PC-9 (cell line): Measurements from ENCODE around the gene CDHR5. TPM values are rescaled to one million over a fixed set of nuclear protein-coding genes. Genes with fewer than 3 reads are reported as not detected.

Experiments used
- Bru-seq: library from RNA; stranded (reverse); fragments of 400-500 nt; gene quantifications from one replicate; lab custom pipeline; 2021; lab: Mats Ljungman, UMichigan
- BruChase-seq, 2 experiments: library from RNA; stranded (reverse); fragments of 400-500 nt; gene quantifications; one replicate each; lab custom pipeline; 2021; lab: Mats Ljungman, UMichigan
- BruUV-seq: library from RNA; stranded (reverse); fragments of 400-500 nt; replicated peaks from 2 replicates; lab custom pipeline; 2021; lab: Mats Ljungman, UMichigan
- CTCF ChIA-PET: fragments of 300-600 bp; sonication (Branson Sonifier 250); formaldehyde crosslinking; loops from one replicate; lab custom pipeline; 2022; ENCODE audit warnings: antibody characterized with exemption; lab: Charles Lee
- POLR2A ChIA-PET: fragments of 300-600 bp; sonication (Branson Sonifier 250); formaldehyde crosslinking; loops from one replicate; lab custom pipeline; 2022; ENCODE audit warnings: antibody characterized with exemption; ENCODE audit not compliant: unreplicated experiment; lab: Charles Lee
- DNase-seq, 2 experiments: peaks; one replicate each; pipeline versions ENCODE4 v3.0.0 to v3.0.0-alpha.2; 2015 to 2022; ENCODE audit warnings: mixed read lengths in 1 of 2
- H2AFZ ChIP-seq: fragments of 200-600 bp; sonication (generic); 2 replicates; pipeline ENCODE4 v1.8.1; 2017; ENCODE audit warnings: antibody characterized with exemption
- H3F3A ChIP-seq: fragments of 200-600 bp; sonication (generic); 2 replicates; pipeline ENCODE4 v1.8.1; 2017; ENCODE audit warnings: antibody characterized with exemption, mild to moderate bottlenecking, low read depth; ENCODE audit not compliant: insufficient read depth
- H3K27ac ChIP-seq: fragments of 200-600 bp; sonication (generic); 2 replicates; pipeline ENCODE4 v1.6.1; 2016; ENCODE audit warnings: mixed run types
- H3K27me3 ChIP-seq: fragments of 200-600 bp; sonication (generic); 2 replicates; pipeline ENCODE4 v1.6.1; 2016; ENCODE audit warnings: low read depth, mixed run types; ENCODE audit not compliant: insufficient read depth
- H3K36me3 ChIP-seq: fragments of 200-600 bp; sonication (generic); 2 replicates; pipeline ENCODE4 v1.6.1; 2016; ENCODE audit warnings: low read depth, mixed run types
- H3K4me1 ChIP-seq: fragments of 200-600 bp; sonication (generic); replicated peaks from 2 replicates; pipeline ENCODE4 v1.6.1; 2016; ENCODE audit warnings: mixed run types; ENCODE audit not compliant: insufficient read depth
- H3K4me2 ChIP-seq: fragments of 200-600 bp; sonication (generic); 2 replicates; pipeline ENCODE4 v1.6.1; 2017; ENCODE audit warnings: mixed run types
- H3K4me3 ChIP-seq: fragments of 200-600 bp; sonication (generic); 2 replicates; pipeline ENCODE4 v1.6.1; 2016; ENCODE audit warnings: mixed run types
- H3K79me2 ChIP-seq: fragments of 200-600 bp; sonication (generic); 2 replicates; pipeline ENCODE4 v1.6.1; 2017; ENCODE audit warnings: low read depth, mixed run types
- H3K9me2 ChIP-seq: fragments of 200-600 bp; sonication (generic); 2 replicates; pipeline ENCODE4 v1.8.1; 2017; ENCODE audit warnings: mild to moderate bottlenecking; ENCODE audit not compliant: insufficient read depth
- H3K9me3 ChIP-seq: fragments of 200-600 bp; sonication (generic); 2 replicates; pipeline ENCODE4 v1.8.1; 2016; ENCODE audit warnings: low read depth; ENCODE audit not compliant: insufficient read depth
- H4K20me1 ChIP-seq: fragments of 200-600 bp; sonication (generic); 2 replicates; pipeline ENCODE4 v1.8.1; 2017; ENCODE audit not compliant: insufficient read depth
- EZH2 ChIP-seq: fragments of 200-600 bp; sonication (generic); IDR thresholded peaks from 2 replicates; pipeline ENCODE4 v1.8.0; 2017; ENCODE audit warnings: antibody characterized with exemption, low read depth
- intact Hi-C: fragments of 100-400 bp; cut with micrococcal nuclease; formaldehyde crosslinking; loops from one replicate; pipeline ENCODE4 v1.10.0; 2022; ENCODE audit not compliant: unreplicated experiment
- long read RNA-seq: library from polyadenylated mRNA; stranded (forward); transcript quantifications from one replicate; pipeline ENCODE4 v2.0.0, GENCODE V29; 2022
- total RNA-seq: library from RNA; stranded (reverse); gene quantifications from 2 replicates; pipeline ENCODE4 v1.2.3, GENCODE V29; 2021
- TF ChIP-seq, protein P1 (sequence below): fragments of 200-600 bp; sonication (generic); conservative IDR thresholded peaks from 2 replicates; pipeline ENCODE4 v1.6.1; 2017; ENCODE audit warnings: mixed run types, antibody characterized with exemption, mild to moderate bottlenecking, moderate library complexity

CDHR5 gene, protein sequence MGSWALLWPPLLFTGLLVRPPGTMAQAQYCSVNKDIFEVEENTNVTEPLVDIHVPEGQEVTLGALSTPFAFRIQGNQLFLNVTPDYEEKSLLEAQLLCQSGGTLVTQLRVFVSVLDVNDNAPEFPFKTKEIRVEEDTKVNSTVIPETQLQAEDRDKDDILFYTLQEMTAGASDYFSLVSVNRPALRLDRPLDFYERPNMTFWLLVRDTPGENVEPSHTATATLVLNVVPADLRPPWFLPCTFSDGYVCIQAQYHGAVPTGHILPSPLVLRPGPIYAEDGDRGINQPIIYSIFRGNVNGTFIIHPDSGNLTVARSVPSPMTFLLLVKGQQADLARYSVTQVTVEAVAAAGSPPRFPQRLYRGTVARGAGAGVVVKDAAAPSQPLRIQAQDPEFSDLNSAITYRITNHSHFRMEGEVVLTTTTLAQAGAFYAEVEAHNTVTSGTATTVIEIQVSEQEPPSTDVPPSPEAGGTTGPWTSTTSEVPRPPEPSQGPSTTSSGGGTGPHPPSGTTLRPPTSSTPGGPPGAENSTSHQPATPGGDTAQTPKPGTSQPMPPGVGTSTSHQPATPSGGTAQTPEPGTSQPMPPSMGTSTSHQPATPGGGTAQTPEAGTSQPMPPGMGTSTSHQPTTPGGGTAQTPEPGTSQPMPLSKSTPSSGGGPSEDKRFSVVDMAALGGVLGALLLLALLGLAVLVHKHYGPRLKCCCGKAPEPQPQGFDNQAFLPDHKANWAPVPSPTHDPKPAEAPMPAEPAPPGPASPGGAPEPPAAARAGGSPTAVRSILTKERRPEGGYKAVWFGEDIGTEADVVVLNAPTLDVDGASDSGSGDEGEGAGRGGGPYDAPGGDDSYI
- total RNA-seq (not detected in 2 replicates), Bru-seq, nascent RNA (not detected), BruChase-seq, experiment 1, labeled RNA remaining after a 2-hour chase (not detected), BruChase-seq, experiment 2, labeled RNA remaining after a 6-hour chase (not detected)
- long read RNA-seq = 0 reads

DNA sequence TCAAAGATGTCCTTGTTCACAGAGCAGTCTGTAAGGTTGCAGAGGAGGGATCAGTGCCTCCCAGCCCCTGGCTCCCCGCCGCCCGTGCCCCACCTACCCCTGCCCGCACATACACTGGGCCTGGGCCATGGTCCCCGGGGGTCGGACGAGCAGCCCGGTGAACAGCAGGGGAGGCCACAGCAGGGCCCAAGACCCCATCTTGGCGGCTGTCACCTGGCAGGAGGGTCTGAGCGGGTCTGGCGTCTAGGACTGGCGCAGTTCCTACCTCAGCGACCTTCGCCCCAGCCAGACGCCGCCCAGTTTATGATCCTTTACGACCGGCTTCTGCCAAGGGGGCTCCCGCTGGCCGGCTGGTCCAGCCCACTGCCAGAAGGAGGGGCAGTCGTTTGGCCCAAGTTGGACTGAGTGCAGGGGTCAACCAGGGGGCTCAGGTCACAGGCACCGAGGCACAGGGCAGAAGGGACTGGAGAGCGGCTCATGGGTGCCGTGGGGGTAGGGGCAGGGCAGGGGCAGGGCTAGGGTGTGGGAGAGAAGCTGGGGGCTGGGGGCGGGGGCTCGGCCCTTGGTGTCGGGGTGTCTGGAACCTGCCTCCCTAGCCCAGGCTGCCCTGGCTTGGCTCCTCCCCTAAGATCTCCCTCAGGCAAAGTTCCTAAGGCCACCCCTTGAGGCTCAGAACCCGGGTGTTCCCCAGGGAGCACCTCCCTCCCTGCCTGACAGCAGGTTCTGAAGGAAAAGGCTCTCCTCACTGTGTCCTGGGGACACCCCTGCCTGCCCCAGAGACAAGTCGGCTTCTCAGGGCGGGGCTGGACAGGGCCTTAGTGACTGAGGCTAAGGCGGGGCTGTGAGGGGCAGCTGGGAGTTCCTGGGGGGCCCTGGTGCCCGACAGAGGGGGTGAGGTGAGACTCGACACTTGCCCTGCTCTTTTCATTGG, at the start of gene CDHR5:
CDHR5 (minus strand) TSS at position 251 of the 931 bp plus-strand sequence; CDS start at position 198, 53 bp downstream.
- CTCF ChIA-PET = no interaction called here
- no peak within 1 kb of the TSS for H3K4me2 ChIP-seq
- intact Hi-C loops = no loop called here

DNA sequence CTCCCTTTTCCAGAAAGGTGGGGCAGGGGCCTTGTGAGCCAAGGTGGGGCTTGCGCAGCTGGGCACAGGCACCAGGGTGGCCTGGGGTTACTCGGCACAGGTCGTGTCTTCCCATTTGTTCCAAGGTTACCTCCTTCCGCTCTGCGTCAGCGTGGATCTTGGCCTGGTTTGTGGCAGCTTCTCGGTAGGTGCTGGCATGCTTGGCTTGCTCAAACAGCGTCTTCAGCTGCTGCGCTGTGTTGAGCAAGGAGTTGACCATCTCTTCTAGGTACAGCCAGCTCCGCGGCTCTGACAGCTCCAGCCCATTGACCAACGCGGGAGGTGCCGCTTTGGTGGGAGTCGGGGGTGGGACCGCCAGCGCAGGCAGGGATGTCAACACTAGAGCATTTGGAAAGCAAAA, 49.7 kb upstream of the CDHR5 start:
- DNase-seq = no peak
- Histone ChIP-seq H4K20me1 (no peaks in the 10 kb centered on the region), H3K9me3 (no peaks in the 10 kb centered on the region), H3K4me3 (no peak overlapping the region), H3K9me2 (no peaks in the 10 kb centered on the region), H3K4me2 (no peak overlapping the region), H2AFZ (no peak overlapping the region), H3K27ac (no peak overlapping the region), H3K27me3 (no peaks in the 10 kb centered on the region), H3K79me2 (no peaks in the 10 kb centered on the region), H3K36me3 (no peaks in the 10 kb centered on the region), H3K4me1 (no peaks in the 10 kb centered on the region), H3F3A (no peaks in the 10 kb centered on the region)
- CTCF ChIA-PET = no interaction called here
- POLR2A ChIA-PET = no interaction called here
- intact Hi-C loops = no loop called here
- TF ChIP-seq, protein P1, sequence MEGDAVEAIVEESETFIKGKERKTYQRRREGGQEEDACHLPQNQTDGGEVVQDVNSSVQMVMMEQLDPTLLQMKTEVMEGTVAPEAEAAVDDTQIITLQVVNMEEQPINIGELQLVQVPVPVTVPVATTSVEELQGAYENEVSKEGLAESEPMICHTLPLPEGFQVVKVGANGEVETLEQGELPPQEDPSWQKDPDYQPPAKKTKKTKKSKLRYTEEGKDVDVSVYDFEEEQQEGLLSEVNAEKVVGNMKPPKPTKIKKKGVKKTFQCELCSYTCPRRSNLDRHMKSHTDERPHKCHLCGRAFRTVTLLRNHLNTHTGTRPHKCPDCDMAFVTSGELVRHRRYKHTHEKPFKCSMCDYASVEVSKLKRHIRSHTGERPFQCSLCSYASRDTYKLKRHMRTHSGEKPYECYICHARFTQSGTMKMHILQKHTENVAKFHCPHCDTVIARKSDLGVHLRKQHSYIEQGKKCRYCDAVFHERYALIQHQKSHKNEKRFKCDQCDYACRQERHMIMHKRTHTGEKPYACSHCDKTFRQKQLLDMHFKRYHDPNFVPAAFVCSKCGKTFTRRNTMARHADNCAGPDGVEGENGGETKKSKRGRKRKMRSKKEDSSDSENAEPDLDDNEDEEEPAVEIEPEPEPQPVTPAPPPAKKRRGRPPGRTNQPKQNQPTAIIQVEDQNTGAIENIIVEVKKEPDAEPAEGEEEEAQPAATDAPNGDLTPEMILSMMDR = no peak
- no peak for TF ChIP-seq EZH2
- BruUV-seq = no TSS peak

More for the DNA sequence above, at the start of gene CDHR5:
- Histone ChIP-seq H3F3A (peaks cover 3% of the 10 kb centered on the region; the same call in 1 of the 2 replicates), H3K4me3 (no peak within 1 kb of the TSS), H3K9me3 (no peaks in the 10 kb centered on the region), H3K9me2 (no peaks in the 10 kb centered on the region), H3K4me1 (no peaks in the 10 kb centered on the region), H3K79me2 (no peaks in the 10 kb centered on the region), H2AFZ (no peak within 1 kb of the TSS), H3K36me3 (no peaks in the 10 kb centered on the region), H3K27me3 (no peaks in the 10 kb centered on the region), H4K20me1 (no peaks in the 10 kb centered on the region), H3K27ac (no peak within 1 kb of the TSS)
- POLR2A ChIA-PET = no interaction called here
- TF ChIP-seq EZH2 = no peak
- TF ChIP-seq, protein P1 = no peak
- no peak for DNase-seq
- no TSS peak for BruUV-seq
